Panc1 (cell line): ENCODE measurements around the gene CCDC71. TPM values are rescaled to one million over a fixed set of nuclear protein-coding genes. Genes with fewer than 3 reads are reported as not detected.
A peak's percentile ranks its signal among the peaks of the same experiment; 100 is the strongest.

Experiments used
- ATAC-seq: fragments of 200-7000 bp; cut with Tn5 transposase; 2 replicates; pipeline ENCODE4 v1.9.1; 2020; ENCODE audit warnings: mild to moderate bottlenecking, moderate library complexity
- BruUV-seq: library from RNA; stranded (reverse); fragments of 400-500 nt; replicated peaks from 2 replicates; lab custom pipeline; 2021; lab: Mats Ljungman, UMichigan
- CTCF ChIA-PET: fragments of 300-600 bp; sonication (Branson Sonifier 250); formaldehyde crosslinking; loops from one replicate; lab custom pipeline; 2022; ENCODE audit warnings: antibody characterized with exemption; lab: Charles Lee
- POLR2A ChIA-PET: fragments of 300-600 bp; sonication (Branson Sonifier 250); formaldehyde crosslinking; loops from one replicate; lab custom pipeline; 2022; ENCODE audit warnings: antibody characterized with exemption; lab: Charles Lee
- DNase-seq: peaks from one replicate; pipeline ENCODE4 v3.0.0-alpha.2; 2010; ENCODE audit warnings: low read depth, low spot score
- H3K27ac ChIP-seq: 2 replicates; pipeline ENCODE4 v1.5.1; 2011; ENCODE audit warnings: mild to moderate bottlenecking, low read length, inconsistent platforms
- H3K27me3 ChIP-seq: fragments of 200-500 bp; sonication (Bioruptor generic); 2 replicates; pipeline ENCODE4 v1.6.0; 2014; ENCODE audit warnings: low read length, inconsistent platforms; ENCODE audit not compliant: control insufficient read depth, insufficient read depth
- H3K36me3 ChIP-seq: fragments of 200-500 bp; sonication (Bioruptor generic); 2 replicates; pipeline ENCODE4 v1.5.1; 2014; ENCODE audit warnings: inconsistent platforms, mild to moderate bottlenecking, low read length, moderate library complexity; ENCODE audit not compliant: control insufficient read depth, insufficient read depth
- H3K4me1 ChIP-seq: 2 replicates; pipeline ENCODE4 v1.5.1; 2011; ENCODE audit warnings: inconsistent platforms, mild to moderate bottlenecking, low read length, moderate library complexity; ENCODE audit not compliant: control insufficient read depth, insufficient read depth
- H3K4me3 ChIP-seq, 2 experiments: 2 replicates each; pipeline ENCODE4 v1.5.1; 2011 to 2012; ENCODE audit warnings: low read depth in 2 of 2, low read length in 2 of 2, mild to moderate bottlenecking in 2 of 2, inconsistent platforms in 1 of 2, moderate library complexity in 1 of 2
- H3K9me3 ChIP-seq: fragments of 200-500 bp; sonication (Bioruptor generic); 2 replicates; pipeline ENCODE4 v1.5.1; 2014; ENCODE audit warnings: low read depth, mild to moderate bottlenecking, inconsistent platforms, low read length, moderate library complexity; ENCODE audit not compliant: control insufficient read depth, insufficient read depth
- POLR2AphosphoS5 ChIP-seq: IDR thresholded peaks from 2 replicates; pipeline ENCODE4 v1.6.1; 2012; ENCODE audit warnings: mild to moderate bottlenecking, low read depth, low read length, moderate library complexity
- SIN3A ChIP-seq: IDR thresholded peaks from 2 replicates; pipeline ENCODE4 v1.6.1; 2012; ENCODE audit warnings: low read depth, mild to moderate bottlenecking, low read length, moderate library complexity, borderline replicate concordance; ENCODE audit not compliant: insufficient read depth
- TCF7L2 ChIP-seq: IDR thresholded peaks from 2 replicates; pipeline ENCODE4 v1.6.1; 2011; ENCODE audit warnings: mild to moderate bottlenecking, low read depth, low read length, inconsistent platforms
- in situ Hi-C: cut with HindIII; loops from 2 replicates; pipeline ENCODE4 v1.10.0; 2016; ENCODE audit warnings: low sequenced_read_pairs, low pct_unique_long_range_greater_than_20kb
- intact Hi-C: fragments of 100-400 bp; cut with micrococcal nuclease; formaldehyde crosslinking; loops from one replicate; pipeline ENCODE4 v1.10.0; 2022; ENCODE audit not compliant: unreplicated experiment
- total RNA-seq: library from RNA; stranded (reverse); gene quantifications from one replicate; pipeline ENCODE4 v1.2.1, GENCODE V29; 2021; ENCODE audit not compliant: unreplicated experiment
- TF ChIP-seq, protein P1 (sequence below): fragments of 450-650 bp; IDR thresholded peaks from 2 replicates; pipeline ENCODE4 v1.5.1; 2017; ENCODE audit warnings: mild to moderate bottlenecking
- TF ChIP-seq, protein P2 (sequence below), 2 experiments: IDR thresholded peaks; 2 replicates each; pipeline ENCODE4 v1.6.1; 2011 to 2012; ENCODE audit warnings: low read depth in 2 of 2, control low read depth in 1 of 2, low read length in 1 of 2, mild to moderate bottlenecking in 1 of 2, moderate library complexity in 1 of 2; ENCODE audit not compliant: insufficient read depth in 1 of 2

CCDC71 gene
- total RNA-seq, 1 experiment from 2014 or later: 14.1 TPM

DNA sequence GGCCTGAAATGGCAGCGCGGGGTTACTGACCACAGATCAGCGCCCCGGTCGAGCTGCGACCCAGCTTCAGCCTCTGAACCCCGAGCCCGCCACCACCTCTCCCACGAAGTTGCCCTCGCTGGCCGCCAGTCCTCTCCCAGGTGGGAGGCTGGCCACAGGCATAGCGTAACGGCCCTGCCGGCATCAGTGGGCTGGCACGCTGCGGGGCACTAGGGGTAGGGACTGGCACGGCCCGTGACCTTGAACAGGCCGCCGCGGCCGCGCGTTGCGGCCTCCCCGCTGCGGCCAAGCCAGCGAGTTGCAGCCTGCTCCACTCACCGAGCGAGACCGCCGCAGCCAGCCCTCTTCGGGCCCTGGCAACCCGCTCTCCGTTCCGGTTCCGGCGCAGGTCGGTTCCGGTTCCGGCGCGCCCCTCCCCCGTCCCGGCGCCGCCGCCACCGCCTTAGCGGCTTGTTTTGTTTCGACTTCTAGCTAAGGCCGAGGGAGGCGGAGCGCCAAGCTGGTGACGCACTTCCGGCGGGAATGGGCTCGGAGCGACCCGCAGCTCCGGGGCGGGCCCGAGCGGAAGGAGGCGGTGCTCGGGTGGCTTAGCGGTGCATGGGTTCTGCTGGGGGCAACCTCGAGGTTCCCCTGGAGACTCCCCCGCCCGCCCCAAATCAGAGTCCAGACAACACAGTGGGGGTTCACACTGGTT, 45.5 kb downstream of the CCDC71 start, which contains the start of gene USP19:
USP19 (minus strand) TSS at position 386 of the 694 bp plus-strand sequence. CDS start 1,678 bp downstream, outside the sequence.
- in situ Hi-C loops: no loop called here
- peak; percentile 95 for ATAC-seq
- POLR2A ChIA-PET: interaction anchor here (0.7 to 0.8 kb wide), 3 partner anchors 13 to 237 kb away, joined by 3 to 8 read pairs (median 4); partner anchors contain the start of gene WDR6

DNA sequence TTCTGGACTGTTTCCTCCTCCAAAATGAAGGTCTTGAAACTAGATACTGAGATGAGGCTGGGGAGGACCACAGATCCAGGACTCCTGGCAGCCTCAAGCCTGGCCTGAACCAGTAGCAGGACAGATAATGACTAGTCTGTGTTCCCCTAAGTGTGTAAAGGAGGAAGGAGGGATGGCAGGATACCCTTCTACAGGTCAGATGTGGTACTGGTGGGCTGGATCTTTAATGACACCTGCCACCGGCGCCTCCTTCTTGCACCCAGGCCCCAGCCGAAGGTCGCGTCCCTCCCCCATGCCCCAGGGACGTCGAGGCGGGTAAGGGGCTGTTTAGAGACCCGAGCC, 46.1 kb downstream of the CCDC71 start:
- H3K4me1 ChIP-seq: peaks cover 8% of the 10 kb centered on the region
- intact Hi-C loops: no loop called here
- peak overlapping the region; percentile 92 for H3K27ac ChIP-seq
- H3K9me3 ChIP-seq: no peaks in the 10 kb centered on the region
- ATAC-seq: no peak
- in situ Hi-C loops: no loop called here
- POLR2A ChIA-PET: no interaction called here
- BruUV-seq: no TSS peak
- H3K36me3 ChIP-seq: no peaks in the 10 kb centered on the region; the same call in 1 of the 2 replicates
- H3K4me3 ChIP-seq: peak overlapping the region; percentile 83 to 85
- no peak for DNase-seq
- no peaks in the 10 kb centered on the region for H3K27me3 ChIP-seq
- CTCF ChIA-PET: no interaction called here
- TF ChIP-seq SIN3A (no peak), POLR2AphosphoS5 (no peak), TCF7L2 (no peak)
- TF ChIP-seq, protein P1, sequence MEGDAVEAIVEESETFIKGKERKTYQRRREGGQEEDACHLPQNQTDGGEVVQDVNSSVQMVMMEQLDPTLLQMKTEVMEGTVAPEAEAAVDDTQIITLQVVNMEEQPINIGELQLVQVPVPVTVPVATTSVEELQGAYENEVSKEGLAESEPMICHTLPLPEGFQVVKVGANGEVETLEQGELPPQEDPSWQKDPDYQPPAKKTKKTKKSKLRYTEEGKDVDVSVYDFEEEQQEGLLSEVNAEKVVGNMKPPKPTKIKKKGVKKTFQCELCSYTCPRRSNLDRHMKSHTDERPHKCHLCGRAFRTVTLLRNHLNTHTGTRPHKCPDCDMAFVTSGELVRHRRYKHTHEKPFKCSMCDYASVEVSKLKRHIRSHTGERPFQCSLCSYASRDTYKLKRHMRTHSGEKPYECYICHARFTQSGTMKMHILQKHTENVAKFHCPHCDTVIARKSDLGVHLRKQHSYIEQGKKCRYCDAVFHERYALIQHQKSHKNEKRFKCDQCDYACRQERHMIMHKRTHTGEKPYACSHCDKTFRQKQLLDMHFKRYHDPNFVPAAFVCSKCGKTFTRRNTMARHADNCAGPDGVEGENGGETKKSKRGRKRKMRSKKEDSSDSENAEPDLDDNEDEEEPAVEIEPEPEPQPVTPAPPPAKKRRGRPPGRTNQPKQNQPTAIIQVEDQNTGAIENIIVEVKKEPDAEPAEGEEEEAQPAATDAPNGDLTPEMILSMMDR: no peak
- TF ChIP-seq, protein P2, sequence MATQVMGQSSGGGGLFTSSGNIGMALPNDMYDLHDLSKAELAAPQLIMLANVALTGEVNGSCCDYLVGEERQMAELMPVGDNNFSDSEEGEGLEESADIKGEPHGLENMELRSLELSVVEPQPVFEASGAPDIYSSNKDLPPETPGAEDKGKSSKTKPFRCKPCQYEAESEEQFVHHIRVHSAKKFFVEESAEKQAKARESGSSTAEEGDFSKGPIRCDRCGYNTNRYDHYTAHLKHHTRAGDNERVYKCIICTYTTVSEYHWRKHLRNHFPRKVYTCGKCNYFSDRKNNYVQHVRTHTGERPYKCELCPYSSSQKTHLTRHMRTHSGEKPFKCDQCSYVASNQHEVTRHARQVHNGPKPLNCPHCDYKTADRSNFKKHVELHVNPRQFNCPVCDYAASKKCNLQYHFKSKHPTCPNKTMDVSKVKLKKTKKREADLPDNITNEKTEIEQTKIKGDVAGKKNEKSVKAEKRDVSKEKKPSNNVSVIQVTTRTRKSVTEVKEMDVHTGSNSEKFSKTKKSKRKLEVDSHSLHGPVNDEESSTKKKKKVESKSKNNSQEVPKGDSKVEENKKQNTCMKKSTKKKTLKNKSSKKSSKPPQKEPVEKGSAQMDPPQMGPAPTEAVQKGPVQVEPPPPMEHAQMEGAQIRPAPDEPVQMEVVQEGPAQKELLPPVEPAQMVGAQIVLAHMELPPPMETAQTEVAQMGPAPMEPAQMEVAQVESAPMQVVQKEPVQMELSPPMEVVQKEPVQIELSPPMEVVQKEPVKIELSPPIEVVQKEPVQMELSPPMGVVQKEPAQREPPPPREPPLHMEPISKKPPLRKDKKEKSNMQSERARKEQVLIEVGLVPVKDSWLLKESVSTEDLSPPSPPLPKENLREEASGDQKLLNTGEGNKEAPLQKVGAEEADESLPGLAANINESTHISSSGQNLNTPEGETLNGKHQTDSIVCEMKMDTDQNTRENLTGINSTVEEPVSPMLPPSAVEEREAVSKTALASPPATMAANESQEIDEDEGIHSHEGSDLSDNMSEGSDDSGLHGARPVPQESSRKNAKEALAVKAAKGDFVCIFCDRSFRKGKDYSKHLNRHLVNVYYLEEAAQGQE (IDR thresholded peaks at IDR 0.05; ENCODE audit: insufficient read depth in 1 of 2, low read depth in 2 of 2, low read length in 1 of 2): no peak

More for the DNA sequence above, 45.5 kb downstream of the CCDC71 start, which contains the start of gene USP19:
- CTCF ChIA-PET: interaction anchor here (0.7 kb wide), 2 partner anchors 690 to 1851 kb away, joined by 3 to 5 read pairs; no protein-coding TSS in a partner anchor
- BruUV-seq: no TSS peak
- Histone ChIP-seq H3K27ac (peak within 1 kb of the TSS; percentile 92), H3K36me3 (no peaks in the 10 kb centered on the region; the same call in 1 of the 2 replicates), H3K9me3 (no peaks in the 10 kb centered on the region), H3K27me3 (no peaks in the 10 kb centered on the region), H3K4me1 (peaks cover 8% of the 10 kb centered on the region), H3K4me3 (peak within 1 kb of the TSS; percentile 83 to 85)
- TF ChIP-seq POLR2AphosphoS5 (peak; percentile 69; the same call in 1 of the 2 replicates), TCF7L2 (no peak)
- no peak for DNase-seq
- intact Hi-C loops: no loop called here

DNA sequence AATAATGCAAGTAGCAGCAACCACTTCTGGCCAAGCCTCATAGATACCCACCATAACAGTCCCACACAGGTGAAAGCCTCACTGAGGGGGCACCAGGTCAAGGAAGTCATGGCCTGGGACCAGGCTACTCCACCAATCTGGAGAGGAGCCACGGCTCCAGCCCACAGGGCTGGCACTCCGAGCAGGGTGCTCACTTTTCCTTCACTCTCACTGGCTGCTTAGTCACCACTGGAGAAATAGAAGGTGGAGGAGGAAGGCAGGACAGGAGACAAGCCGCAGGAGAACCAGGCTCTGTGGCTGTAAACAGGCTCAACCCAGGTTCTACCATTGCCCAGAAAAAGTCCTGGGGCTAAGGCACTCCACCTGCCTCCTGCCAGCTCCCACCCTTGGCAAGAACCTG, 46.7 kb downstream of the CCDC71 start:
- no TSS peak for BruUV-seq
- Histone ChIP-seq H3K9me3 (no peaks in the 10 kb centered on the region), H3K27ac (peak overlapping the region; percentile 92), H3K4me3 (peak overlapping the region; percentile 83 to 85), H3K36me3 (no peaks in the 10 kb centered on the region; the same call in 1 of the 2 replicates), H3K4me1 (peaks cover 8% of the 10 kb centered on the region), H3K27me3 (no peaks in the 10 kb centered on the region)
- CTCF ChIA-PET: no interaction called here
- no peak for ATAC-seq
- TF ChIP-seq TCF7L2: no peak
- no peak for TF ChIP-seq SIN3A
- TF ChIP-seq, protein P2 (IDR thresholded peaks at IDR 0.05; ENCODE audit: insufficient read depth in 1 of 2, low read depth in 2 of 2, low read length in 1 of 2): no peak
- TF ChIP-seq POLR2AphosphoS5: no peak
- TF ChIP-seq, protein P1: no peak
- in situ Hi-C loops: no loop called here
- intact Hi-C loops: no loop called here
- no peak for DNase-seq
- POLR2A ChIA-PET: interaction anchor here (0.6 kb wide), 1 partner anchor 83 kb away, joined by 8 read pairs; no protein-coding TSS in a partner anchor
